Ishikawa (cell line): ENCODE results near the gene WNT11.

Source experiments
- CEBPB ChIP-seq: IDR thresholded peaks from 2 replicates; pipeline ENCODE4 v1.6.1; 2012
- CREB1 ChIP-seq: IDR thresholded peaks from 2 replicates; pipeline ENCODE4 v1.6.1; 2012; ENCODE audit warnings: low read depth
- EGR1 ChIP-seq: IDR thresholded peaks from 2 replicates; pipeline ENCODE4 v1.6.1; 2012
- EP300 ChIP-seq: IDR thresholded peaks from 2 replicates; pipeline ENCODE4 v1.6.1; 2012; ENCODE audit warnings: borderline replicate concordance
- FOXM1 ChIP-seq: IDR thresholded peaks from 2 replicates; pipeline ENCODE4 v1.6.1; 2012; ENCODE audit warnings: low read depth, borderline replicate concordance
- NFIC ChIP-seq: IDR thresholded peaks from 2 replicates; pipeline ENCODE4 v1.6.1; 2012
- RAD21 ChIP-seq: IDR thresholded peaks from 2 replicates; pipeline ENCODE4 v1.6.1; 2012; ENCODE audit warnings: low read depth
- TAF1 ChIP-seq: IDR thresholded peaks from 2 replicates; pipeline ENCODE4 v1.6.1; 2012; ENCODE audit warnings: low read depth, mild to moderate bottlenecking
- TCF12 ChIP-seq: IDR thresholded peaks from 2 replicates; pipeline ENCODE4 v1.6.1; 2012; ENCODE audit warnings: low read depth
- TEAD4 ChIP-seq: IDR thresholded peaks from 2 replicates; pipeline ENCODE4 v1.6.1; 2012
- YY1 ChIP-seq: IDR thresholded peaks from 2 replicates; pipeline ENCODE4 v1.6.1; 2012; ENCODE audit warnings: low read depth
- ZBTB7A ChIP-seq: IDR thresholded peaks from 2 replicates; pipeline ENCODE4 v1.6.1; 2012; ENCODE audit warnings: low read depth
- TF ChIP-seq, protein P1 (sequence below): IDR thresholded peaks from 2 replicates; pipeline ENCODE4 v1.6.1; 2012
- TF ChIP-seq, protein P2 (sequence below): IDR thresholded peaks from 2 replicates; pipeline ENCODE4 v1.6.1; 2012
- TF ChIP-seq, protein P3 (sequence below): IDR thresholded peaks from 2 replicates; pipeline ENCODE4 v1.6.1; 2012; ENCODE audit warnings: low read depth, mild to moderate bottlenecking

Gene WNT11

DNA sequence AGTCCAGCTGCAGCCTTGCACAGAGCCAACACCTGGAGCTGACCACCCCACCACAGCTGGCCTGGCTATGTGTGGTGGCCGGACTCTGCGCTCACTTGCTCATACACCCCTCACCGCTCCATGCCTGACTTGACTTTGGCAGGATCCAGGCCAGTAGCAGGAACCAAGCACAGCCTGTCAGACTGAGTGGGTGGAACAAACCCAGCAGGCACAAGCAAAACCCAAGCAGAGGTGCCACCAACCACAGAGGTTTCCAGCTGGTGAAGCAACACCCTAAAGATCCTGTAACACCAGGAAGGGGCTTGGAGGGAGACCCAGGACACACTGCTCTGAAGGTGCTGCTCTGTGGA lies 44.9 kb upstream of the WNT11 start:
- TF ChIP-seq RAD21 (no peak), CREB1 (no peak), CEBPB (no peak), EGR1 (no peak), TEAD4 (no peak), EP300 (no peak), NFIC (no peak), TAF1 (no peak), YY1 (no peak), TCF12 (no peak), FOXM1 (no peak), ZBTB7A (no peak)
- TF ChIP-seq, protein P1, sequence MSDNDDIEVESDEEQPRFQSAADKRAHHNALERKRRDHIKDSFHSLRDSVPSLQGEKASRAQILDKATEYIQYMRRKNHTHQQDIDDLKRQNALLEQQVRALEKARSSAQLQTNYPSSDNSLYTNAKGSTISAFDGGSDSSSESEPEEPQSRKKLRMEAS: no peak
- TF ChIP-seq, protein P2, sequence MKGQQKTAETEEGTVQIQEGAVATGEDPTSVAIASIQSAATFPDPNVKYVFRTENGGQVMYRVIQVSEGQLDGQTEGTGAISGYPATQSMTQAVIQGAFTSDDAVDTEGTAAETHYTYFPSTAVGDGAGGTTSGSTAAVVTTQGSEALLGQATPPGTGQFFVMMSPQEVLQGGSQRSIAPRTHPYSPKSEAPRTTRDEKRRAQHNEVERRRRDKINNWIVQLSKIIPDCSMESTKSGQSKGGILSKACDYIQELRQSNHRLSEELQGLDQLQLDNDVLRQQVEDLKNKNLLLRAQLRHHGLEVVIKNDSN: no peak
- TF ChIP-seq, protein P3, sequence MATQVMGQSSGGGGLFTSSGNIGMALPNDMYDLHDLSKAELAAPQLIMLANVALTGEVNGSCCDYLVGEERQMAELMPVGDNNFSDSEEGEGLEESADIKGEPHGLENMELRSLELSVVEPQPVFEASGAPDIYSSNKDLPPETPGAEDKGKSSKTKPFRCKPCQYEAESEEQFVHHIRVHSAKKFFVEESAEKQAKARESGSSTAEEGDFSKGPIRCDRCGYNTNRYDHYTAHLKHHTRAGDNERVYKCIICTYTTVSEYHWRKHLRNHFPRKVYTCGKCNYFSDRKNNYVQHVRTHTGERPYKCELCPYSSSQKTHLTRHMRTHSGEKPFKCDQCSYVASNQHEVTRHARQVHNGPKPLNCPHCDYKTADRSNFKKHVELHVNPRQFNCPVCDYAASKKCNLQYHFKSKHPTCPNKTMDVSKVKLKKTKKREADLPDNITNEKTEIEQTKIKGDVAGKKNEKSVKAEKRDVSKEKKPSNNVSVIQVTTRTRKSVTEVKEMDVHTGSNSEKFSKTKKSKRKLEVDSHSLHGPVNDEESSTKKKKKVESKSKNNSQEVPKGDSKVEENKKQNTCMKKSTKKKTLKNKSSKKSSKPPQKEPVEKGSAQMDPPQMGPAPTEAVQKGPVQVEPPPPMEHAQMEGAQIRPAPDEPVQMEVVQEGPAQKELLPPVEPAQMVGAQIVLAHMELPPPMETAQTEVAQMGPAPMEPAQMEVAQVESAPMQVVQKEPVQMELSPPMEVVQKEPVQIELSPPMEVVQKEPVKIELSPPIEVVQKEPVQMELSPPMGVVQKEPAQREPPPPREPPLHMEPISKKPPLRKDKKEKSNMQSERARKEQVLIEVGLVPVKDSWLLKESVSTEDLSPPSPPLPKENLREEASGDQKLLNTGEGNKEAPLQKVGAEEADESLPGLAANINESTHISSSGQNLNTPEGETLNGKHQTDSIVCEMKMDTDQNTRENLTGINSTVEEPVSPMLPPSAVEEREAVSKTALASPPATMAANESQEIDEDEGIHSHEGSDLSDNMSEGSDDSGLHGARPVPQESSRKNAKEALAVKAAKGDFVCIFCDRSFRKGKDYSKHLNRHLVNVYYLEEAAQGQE: no peak

DNA sequence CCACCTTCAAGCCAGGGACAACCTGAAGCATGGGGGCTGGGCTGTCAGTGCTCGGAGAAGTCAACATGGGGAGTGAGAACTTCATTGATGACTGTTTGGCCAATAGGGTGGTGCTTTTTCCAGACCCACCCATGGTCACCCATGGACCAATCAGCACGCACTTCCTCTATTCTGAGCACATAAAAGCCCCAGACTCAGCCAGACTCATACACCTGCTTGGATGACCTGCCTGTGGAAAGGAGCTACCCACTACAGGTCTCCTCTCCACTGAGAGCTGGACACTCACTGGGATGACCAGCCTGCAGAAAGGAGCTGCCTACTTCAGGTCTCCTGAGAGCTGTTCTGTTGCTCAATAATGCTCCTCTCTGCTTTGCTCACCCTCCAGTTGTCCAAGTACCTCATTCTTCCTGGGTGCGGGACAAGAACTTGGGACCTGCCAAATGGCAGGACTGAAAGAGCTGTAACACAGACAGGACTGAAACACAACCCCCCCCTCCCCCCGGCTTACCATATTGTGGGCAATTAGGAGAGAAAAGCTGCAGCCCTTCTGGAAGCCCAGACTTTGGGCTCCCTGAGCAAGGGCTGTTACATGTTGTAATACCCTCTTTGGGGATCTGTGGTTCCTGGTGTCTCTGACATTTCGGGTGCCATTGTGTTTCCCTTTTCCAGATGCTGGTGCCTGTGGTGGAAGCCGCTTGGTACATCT lies 44.4 kb upstream of the WNT11 start:
- TF ChIP-seq TAF1 (no peak), RAD21 (no peak), FOXM1 (no peak)

DNA sequence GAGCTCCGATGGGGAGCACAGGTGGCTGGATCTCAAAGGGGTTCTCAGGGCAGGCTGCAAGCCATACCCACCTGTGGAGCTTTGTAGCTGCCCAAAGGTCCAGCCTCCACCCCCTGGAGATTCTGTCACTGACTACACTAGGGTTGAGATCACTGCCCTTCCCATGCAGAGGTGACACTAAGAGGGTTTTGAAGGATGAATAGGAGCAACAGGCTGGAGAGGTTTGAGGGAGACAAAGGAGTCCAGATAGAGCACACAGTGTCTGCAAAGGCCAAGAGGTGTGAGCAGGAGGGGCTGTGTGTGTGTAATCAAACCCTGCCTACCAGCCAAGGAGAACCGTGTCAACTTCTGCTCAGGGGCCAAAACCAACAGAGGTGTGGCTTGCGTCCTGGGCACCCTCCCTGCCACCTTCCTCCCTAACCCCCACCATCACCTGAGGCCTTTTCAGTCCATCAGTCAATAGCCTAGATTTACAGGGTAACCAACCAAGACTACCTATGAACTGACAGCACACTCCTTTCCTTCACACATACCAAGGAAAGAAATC lies 43.0 kb upstream of the WNT11 start:
- TF ChIP-seq, protein P3: no peak
- TF ChIP-seq YY1: no peak
- no peak for TF ChIP-seq TAF1
- no peak for TF ChIP-seq TEAD4
- TF ChIP-seq EGR1: no peak
- TF ChIP-seq RAD21: no peak
- TF ChIP-seq, protein P2: no peak
- TF ChIP-seq TCF12: no peak
- TF ChIP-seq, protein P1: no peak
- TF ChIP-seq NFIC: no peak
- TF ChIP-seq FOXM1: no peak
- no peak for TF ChIP-seq ZBTB7A

DNA sequence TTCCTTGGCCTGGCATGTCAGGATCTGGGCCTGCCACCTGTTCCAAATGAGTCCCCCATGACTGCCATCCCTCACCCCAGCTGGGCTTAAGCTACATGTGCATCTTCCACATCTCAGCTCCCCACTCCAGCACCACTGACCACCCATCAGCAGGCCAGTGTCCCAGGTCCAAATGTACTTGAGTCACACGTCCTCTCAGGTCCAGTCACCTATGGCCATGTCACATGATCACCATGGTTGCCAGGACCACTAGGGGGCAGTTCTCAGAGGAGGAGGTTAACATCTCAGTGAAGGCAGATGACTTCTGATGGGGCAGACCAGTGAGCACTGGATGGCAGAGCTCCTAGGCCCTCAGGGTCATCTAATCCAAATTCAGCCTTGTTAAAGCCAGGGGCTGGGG lies 41.9 kb upstream of the WNT11 start:
- no peak for TF ChIP-seq TCF12
- TF ChIP-seq, protein P2: peak; percentile 85

DNA sequence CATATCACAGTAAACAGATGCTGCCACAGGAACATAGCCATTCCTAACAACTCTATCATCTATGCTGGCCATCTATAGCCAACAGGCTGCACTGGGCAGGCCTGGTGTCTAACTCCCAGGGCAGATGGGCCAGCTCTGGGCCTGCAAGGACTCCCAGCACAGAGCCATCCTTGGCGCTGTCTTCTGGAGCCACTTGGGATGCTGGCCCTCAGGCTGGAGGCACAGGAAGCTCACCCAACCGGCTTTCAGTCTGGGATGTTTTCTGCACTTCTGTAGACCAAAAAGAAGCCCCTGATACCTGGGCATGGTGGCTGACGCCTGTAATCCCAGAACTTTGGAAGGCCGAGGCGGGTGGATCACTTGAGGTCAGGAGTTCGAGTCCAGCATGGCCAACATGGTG lies 40.8 kb upstream of the WNT11 start:
- TF ChIP-seq NFIC (no peak), CEBPB (no peak), ZBTB7A (no peak), FOXM1 (no peak), EGR1 (no peak), CREB1 (no peak), TCF12 (no peak)
